ENCODE data around the gene ZNF607. TPM values are rescaled to one million over a fixed set of nuclear protein-coding genes. Genes with fewer than 3 reads are reported as not detected.

Gene ZNF607
- 0.97 and 3.6 TPM in 2 replicates for polyA plus RNA-seq

GRCh38 chr19:37719111-37719926 is at the start of gene ZNF607:
ZNF607 (minus strand) TSS chr19:37719761; CDS start chr19:37711618, 8,143 bp downstream.

GRCh38 chr19:37655301-37655688 is 64.3 kb downstream of the ZNF607 start, which contains the start of gene ZFP30:
ZFP30 (minus strand) TSS chr19:37655465; CDS start chr19:37647822, 7,643 bp downstream.

Other genes starting within 250 kb of the ZNF607 start
- gene ZNF793, start 212.8 kb downstream of the ZNF607 start, polyA plus RNA-seq, result 29.9 and 39.9 TPM in 2 replicates
- 5.0 and 5.7 TPM in 2 replicates for gene ZNF571, start 125.0 kb downstream of the ZNF607 start, polyA plus RNA-seq
- gene ZNF540, start 124.9 kb downstream of the ZNF607 start, polyA plus RNA-seq, result 37.5 and 40.2 TPM in 2 replicates
- gene ZFP30, start 64.3 kb downstream of the ZNF607 start, polyA plus RNA-seq, result 1.9 and 3.9 TPM in 2 replicates
- gene ZNF573, start 59.8 kb upstream of the ZNF607 start, polyA plus RNA-seq, result 10.3 and 15.9 TPM in 2 replicates
- gene WDR87, start 186.8 kb upstream of the ZNF607 start, polyA plus RNA-seq, result not detected in 2 replicates
- gene SIPA1L3, start 187.4 kb upstream of the ZNF607 start, polyA plus RNA-seq, result 1.5 and 2.0 TPM in 2 replicates